Thoracic aorta (tissue), 2 donors: ENCODE results near the gene SUMO4. TPM values are rescaled to one million over a fixed set of nuclear protein-coding genes. Genes with fewer than 3 reads are reported as not detected.

Experiments used
- ATAC-seq: fragments of 150-250 bp; one replicate; pipeline ENCODE4 v1.8.0; 2017; ENCODE audit warnings: low read depth; ENCODE audit not compliant: insufficient number of reproducible peaks, low FRiP score
- DNase-seq: peaks from one replicate; pipeline ENCODE4 v3.0.0-alpha.2; 2020; ENCODE audit warnings: low spot score
- H3K27ac ChIP-seq, 2 donors: fragments of 200-600 bp; sonication (generic); 1 replicate in 1 of 2; 2 replicates in 1 of 2; pipeline ENCODE4 v1.5.1; 2016; ENCODE audit warnings: mild to moderate bottlenecking in 2 of 2, moderate library complexity in 2 of 2
- H3K27me3 ChIP-seq: fragments of 200-600 bp; sonication (generic); replicated peaks from 2 replicates; pipeline ENCODE4 v1.6.0; 2016; ENCODE audit warnings: mild to moderate bottlenecking; ENCODE audit not compliant: insufficient read depth
- H3K36me3 ChIP-seq: fragments of 200-600 bp; sonication (generic); one replicate; pipeline ENCODE4 v1.5.1; 2016
- H3K4me1 ChIP-seq, 2 donors: fragments of 200-600 bp; sonication (generic); 1 replicate in 1 of 2; 2 replicates in 1 of 2; pipeline versions ENCODE4 v1.5.1 to v1.6.0; 2016; ENCODE audit warnings: low read depth in 2 of 2, mild to moderate bottlenecking in 1 of 2; ENCODE audit not compliant: control insufficient read depth in 1 of 2
- H3K4me3 ChIP-seq: fragments of 200-600 bp; sonication (generic); 2 replicates; pipeline ENCODE4 v1.5.1; 2016; ENCODE audit warnings: mild to moderate bottlenecking
- H3K9me3 ChIP-seq: fragments of 200-600 bp; sonication (generic); 2 replicates; pipeline ENCODE4 v1.5.1; 2016
- total RNA-seq, 2 donors: library from RNA; depleted of rRNA; stranded (reverse); fragments of >200 nt; gene quantifications; one replicate each; pipeline versions ENCODE4 v1.1.0 to v1.2.3, GENCODE V29; 2016
- TF ChIP-seq, protein P1 (sequence below): fragments of 200-600 bp; sonication (generic); IDR thresholded peaks from one replicate; pipeline ENCODE4 v1.5.1; 2019; ENCODE audit warnings: antibody characterized with exemption

Gene SUMO4
- total RNA-seq, 2 donors from 2014 or later, result 3.2 to 5.6 TPM

DNA sequence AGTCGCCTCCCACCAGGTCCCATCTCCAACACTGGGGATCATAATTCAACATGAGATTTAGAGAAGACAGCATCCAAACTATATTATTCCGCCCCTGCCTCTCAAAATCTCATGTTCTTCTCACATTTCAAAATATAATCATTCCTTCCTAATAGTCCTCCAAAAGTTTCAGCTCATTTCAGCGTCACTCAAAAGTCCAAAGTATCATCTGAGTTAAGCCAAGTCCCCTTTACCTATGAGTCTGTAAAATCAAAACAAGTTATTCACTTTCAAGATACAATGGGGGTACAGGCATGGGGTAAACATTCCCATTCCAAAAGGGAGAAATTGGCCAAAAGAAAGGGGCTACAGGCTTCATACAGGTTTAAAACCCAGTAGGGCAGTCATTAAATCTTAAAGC is 39.5 kb upstream of the SUMO4 start:
- Histone ChIP-seq H3K27ac (no peak overlapping the region), H3K27me3 (no peaks in the 10 kb centered on the region)

DNA sequence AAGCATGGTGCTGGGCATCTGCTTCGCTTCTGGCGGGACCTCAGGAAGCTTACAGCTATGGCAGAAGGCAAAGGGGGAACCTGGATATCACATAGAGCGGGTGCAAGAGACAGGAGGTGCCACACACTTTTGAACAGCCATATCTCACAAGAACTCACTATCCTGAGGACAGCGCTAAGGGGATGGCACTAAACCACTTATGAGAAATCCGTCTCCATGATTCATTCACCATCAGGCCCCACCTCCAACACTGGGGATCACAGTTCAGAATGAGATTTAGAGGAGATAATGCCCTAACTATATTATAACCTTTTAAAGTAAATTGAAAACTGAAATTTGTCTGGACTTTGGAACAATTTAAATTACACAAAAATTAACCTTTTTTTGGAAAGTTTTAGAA is 37.8 kb upstream of the SUMO4 start:
- ATAC-seq, result no peak
- DNase-seq, result no peak
- Histone ChIP-seq H3K9me3 (no peaks in the 10 kb centered on the region), H3K36me3 (no peaks in the 10 kb centered on the region), H3K27ac (no peak overlapping the region), H3K4me3 (no peak overlapping the region), H3K4me1 (peaks cover 18 to 40% of the 10 kb centered on the region in 2 donors), H3K27me3 (no peaks in the 10 kb centered on the region)
- TF ChIP-seq, protein P1, sequence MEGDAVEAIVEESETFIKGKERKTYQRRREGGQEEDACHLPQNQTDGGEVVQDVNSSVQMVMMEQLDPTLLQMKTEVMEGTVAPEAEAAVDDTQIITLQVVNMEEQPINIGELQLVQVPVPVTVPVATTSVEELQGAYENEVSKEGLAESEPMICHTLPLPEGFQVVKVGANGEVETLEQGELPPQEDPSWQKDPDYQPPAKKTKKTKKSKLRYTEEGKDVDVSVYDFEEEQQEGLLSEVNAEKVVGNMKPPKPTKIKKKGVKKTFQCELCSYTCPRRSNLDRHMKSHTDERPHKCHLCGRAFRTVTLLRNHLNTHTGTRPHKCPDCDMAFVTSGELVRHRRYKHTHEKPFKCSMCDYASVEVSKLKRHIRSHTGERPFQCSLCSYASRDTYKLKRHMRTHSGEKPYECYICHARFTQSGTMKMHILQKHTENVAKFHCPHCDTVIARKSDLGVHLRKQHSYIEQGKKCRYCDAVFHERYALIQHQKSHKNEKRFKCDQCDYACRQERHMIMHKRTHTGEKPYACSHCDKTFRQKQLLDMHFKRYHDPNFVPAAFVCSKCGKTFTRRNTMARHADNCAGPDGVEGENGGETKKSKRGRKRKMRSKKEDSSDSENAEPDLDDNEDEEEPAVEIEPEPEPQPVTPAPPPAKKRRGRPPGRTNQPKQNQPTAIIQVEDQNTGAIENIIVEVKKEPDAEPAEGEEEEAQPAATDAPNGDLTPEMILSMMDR, result no peak

More for the DNA sequence above, 39.5 kb upstream of the SUMO4 start:
- H3K4me1 ChIP-seq, result peaks cover 9 to 35% of the 10 kb centered on the region in 2 donors
- H3K9me3 ChIP-seq, result no peaks in the 10 kb centered on the region
- H3K36me3 ChIP-seq, result no peaks in the 10 kb centered on the region
- TF ChIP-seq, protein P1, result no peak
- no peak overlapping the region for H3K4me3 ChIP-seq
- DNase-seq (no peak), ATAC-seq (no peak)

DNA sequence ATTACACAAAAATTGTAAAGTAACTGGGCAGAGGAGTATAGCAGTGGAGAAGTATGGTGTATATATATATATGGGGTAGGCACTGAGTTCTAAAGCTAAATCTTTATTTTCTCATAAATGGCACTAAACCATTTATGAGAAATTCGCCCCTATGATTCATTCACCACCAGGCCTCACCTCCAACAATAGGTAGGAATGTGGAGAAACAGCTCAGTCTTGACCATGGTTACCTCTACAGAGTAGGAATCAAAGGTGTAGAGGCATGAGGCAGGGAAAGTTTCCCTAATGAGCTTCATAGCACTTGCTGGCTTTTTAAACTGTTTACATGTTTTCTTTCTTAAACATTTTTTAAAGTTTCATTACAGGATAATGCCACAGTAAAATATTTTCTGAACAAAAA is 36.9 kb upstream of the SUMO4 start:
- no peaks in the 10 kb centered on the region for H3K9me3 ChIP-seq
- H3K36me3 ChIP-seq, result no peaks in the 10 kb centered on the region
- DNase-seq (no peak), ATAC-seq (no peak)
- H3K27ac ChIP-seq, result no peak overlapping the region
- H3K27me3 ChIP-seq, result no peaks in the 10 kb centered on the region
- TF ChIP-seq, protein P1, result no peak
- peaks cover 22 to 46% of the 10 kb centered on the region in 2 donors for H3K4me1 ChIP-seq
- H3K4me3 ChIP-seq, result no peak overlapping the region

DNA sequence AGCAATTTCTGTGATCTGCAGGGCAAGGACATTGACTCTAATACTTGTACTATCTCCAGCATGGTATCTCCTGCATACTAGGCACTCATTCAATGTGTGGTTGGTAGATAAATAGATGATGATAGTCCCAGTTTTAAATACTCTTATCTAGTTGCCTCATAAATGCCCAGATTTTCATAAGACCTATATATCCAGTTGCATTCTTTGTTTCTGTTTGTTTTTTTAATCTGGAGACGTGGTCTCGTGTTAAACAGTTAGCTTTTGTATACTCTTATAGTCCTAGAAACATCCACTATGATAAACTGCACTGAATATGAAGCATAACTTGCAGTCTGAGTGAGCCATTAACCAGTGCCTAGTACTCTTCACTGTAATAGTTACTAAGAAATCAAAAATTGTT is 35.5 kb upstream of the SUMO4 start:
- H3K4me3 ChIP-seq, result no peak overlapping the region
- no peaks in the 10 kb centered on the region for H3K36me3 ChIP-seq
- peaks cover 22 to 37% of the 10 kb centered on the region in 2 donors for H3K4me1 ChIP-seq
- TF ChIP-seq, protein P1, result no peak
- H3K27ac ChIP-seq, result no peak overlapping the region
- no peaks in the 10 kb centered on the region for H3K9me3 ChIP-seq
- no peak for ATAC-seq
- no peak for DNase-seq
- H3K27me3 ChIP-seq, result no peaks in the 10 kb centered on the region

DNA sequence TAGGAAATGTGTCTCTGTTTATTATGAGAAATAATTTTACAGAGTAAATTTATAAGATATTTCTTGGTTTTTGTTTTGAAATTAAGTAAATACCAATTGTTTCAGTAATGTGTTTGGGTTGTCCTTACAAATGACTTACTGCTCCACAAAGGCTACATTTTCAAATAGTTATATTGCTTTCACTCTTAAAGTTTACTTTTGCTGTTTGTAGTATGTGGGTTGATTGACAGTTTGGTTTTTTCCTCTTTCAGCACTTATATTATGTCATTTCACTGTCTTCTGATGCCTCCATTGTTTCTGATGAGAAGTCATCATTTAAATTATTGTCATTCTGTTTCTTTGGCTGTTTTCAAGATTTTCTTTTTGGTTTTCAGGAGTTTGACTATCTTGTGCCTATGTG is 34.9 kb upstream of the SUMO4 start:
- no peak for ATAC-seq
- H3K4me1 ChIP-seq, result peaks cover 22 to 35% of the 10 kb centered on the region in 2 donors

More for the DNA sequence above, 34.9 kb upstream of the SUMO4 start:
- no peaks in the 10 kb centered on the region for H3K27me3 ChIP-seq
- H3K4me3 ChIP-seq, result no peak overlapping the region
- H3K27ac ChIP-seq, result no peak overlapping the region
- no peaks in the 10 kb centered on the region for H3K36me3 ChIP-seq
- TF ChIP-seq, protein P1, result no peak
- no peak for DNase-seq
- no peaks in the 10 kb centered on the region for H3K9me3 ChIP-seq
